HepG2 (cell line): ENCODE results near the gene RNF13. TPM values are rescaled to one million over a fixed set of nuclear protein-coding genes. Genes with fewer than 3 reads are reported as not detected.

Experiments used
- ATAC-seq: fragments of 200-7000 bp; cut with Tn5 transposase; 3 replicates; pipeline ENCODE4 v1.9.1; 2020; ENCODE audit warnings: mild to moderate bottlenecking, moderate library complexity
- BruUV-seq: library from RNA; stranded (reverse); fragments of 400-500 nt; replicated peaks from 2 replicates; lab custom pipeline; 2021; lab: Mats Ljungman, UMichigan
- CTCF ChIA-PET: fragments of 300-600 bp; formaldehyde crosslinking; extraction: SDS; loops from one replicate; lab custom pipeline; 2021; ENCODE audit warnings: low total read pairs, inconsistent platforms, low intra/inter-chr PET ratio; lab: Yijun Ruan, JAX
- POLR2A ChIA-PET: fragments of 350-600 bp; sonication (Branson Sonifier 250); formaldehyde crosslinking; loops from one replicate; lab custom pipeline; 2020; ENCODE audit warnings: antibody characterized with exemption, inconsistent platforms; lab: Yijun Ruan, JAX
- DNase-seq: peaks from one replicate; pipeline ENCODE4 v3.0.0-alpha.2; 2015; ENCODE audit warnings: low spot score
- FAIRE-seq: peaks from 3 replicates; lab custom pipeline; 2011; peaks lifted over from hg19 to GRCh38; lab: Jason Lieb, UNC
- H2AFZ ChIP-seq: one replicate; pipeline ENCODE4 v1.6.1; 2011; ENCODE audit warnings: low read length, inconsistent platforms
- H3K27ac ChIP-seq: fragments of 300-600 bp; 3 replicates; pipeline ENCODE4 v1.8.0; 2011; ENCODE audit warnings: mixed run types, mild to moderate bottlenecking, mixed read lengths, low read length, inconsistent platforms; ENCODE audit not compliant: insufficient read depth; ENCODE audit errors: extremely low read length
- H3K27me3 ChIP-seq, 2 experiments: fragments of 200-600 bp in 1 of 2; 2 replicates in 1 of 2; 3 replicates in 1 of 2; pipeline versions ENCODE4 v1.6.0 to v1.8.0; 2011; ENCODE audit warnings: low read length in 2 of 2, mild to moderate bottlenecking in 2 of 2, moderate library complexity in 2 of 2, inconsistent platforms in 1 of 2; ENCODE audit not compliant: insufficient read depth in 2 of 2, control insufficient read depth in 1 of 2
- H3K36me3 ChIP-seq, 2 experiments: fragments of 200-600 bp in 1 of 2; replicated peaks in 1 of 2; 2 replicates in 1 of 2; 3 replicates in 1 of 2; pipeline versions ENCODE4 v1.5.1 to v1.8.0; 2011; ENCODE audit warnings: low read length in 2 of 2, inconsistent platforms in 1 of 2; ENCODE audit not compliant: insufficient read depth in 2 of 2, control insufficient read depth in 1 of 2
- H3K4me1 ChIP-seq: 2 replicates; pipeline ENCODE4 v1.5.1; 2012; ENCODE audit warnings: low read length, inconsistent platforms; ENCODE audit not compliant: insufficient read depth
- H3K4me2 ChIP-seq: 2 replicates; pipeline ENCODE4 v1.6.0; 2011; ENCODE audit warnings: low read depth, low read length, inconsistent platforms
- H3K4me3 ChIP-seq, 3 experiments: fragments of 200-600 bp in 1 of 3; sonication (generic), shearing (Covaris generic) in 1 of 3; replicated peaks in 1 of 3; 2 replicates each; pipeline ENCODE4 v1.5.1; 2011 to 2016; ENCODE audit warnings: low read length in 3 of 3, inconsistent platforms in 2 of 3, low read depth in 2 of 3, mild to moderate bottlenecking in 2 of 3, control low read depth in 1 of 3, mixed read lengths in 1 of 3; ENCODE audit not compliant: insufficient read depth in 1 of 3
- H3K79me2 ChIP-seq: one replicate; pipeline ENCODE4 v1.6.1; 2011; ENCODE audit warnings: low read length, inconsistent platforms; ENCODE audit not compliant: insufficient read depth
- H3K9ac ChIP-seq: 2 replicates; pipeline ENCODE4 v1.6.0; 2011; ENCODE audit warnings: mild to moderate bottlenecking, low read depth, low read length, inconsistent platforms; ENCODE audit not compliant: insufficient read depth
- H3K9me3 ChIP-seq: 2 replicates; pipeline ENCODE4 v1.5.1; 2012; ENCODE audit warnings: mild to moderate bottlenecking, low read length
- H4K20me1 ChIP-seq: 2 replicates; pipeline ENCODE4 v1.6.0; 2011; ENCODE audit warnings: inconsistent platforms, mild to moderate bottlenecking, low read length, moderate library complexity; ENCODE audit not compliant: insufficient read depth
- HDAC6 ChIP-seq: fragments of 200-600 bp; sonication (generic); IDR thresholded peaks from 2 replicates; pipeline ENCODE4 v1.7.0; 2017; ENCODE audit warnings: mild to moderate bottlenecking, antibody characterized with exemption, low read length, low read depth
- HNRNPK ChIP-seq: fragments of 200-400 bp; formaldehyde crosslinking; IDR thresholded peaks from 2 replicates; pipeline ENCODE4 v1.6.1; 2018; ENCODE audit warnings: low read length, low read depth, moderate library complexity, mild to moderate bottlenecking; ENCODE audit not compliant: poor library complexity, severe bottlenecking
- MAFF ChIP-seq: IDR thresholded peaks from 2 replicates; pipeline ENCODE4 v1.6.1; 2011; ENCODE audit warnings: low read depth, low read length, improper control_type of control experiment
- MAFK ChIP-seq, 2 experiments: IDR thresholded peaks in 1 of 2; conservative IDR thresholded peaks in 1 of 2; 2 replicates each; pipeline ENCODE4 v1.6.1; 2011; ENCODE audit warnings: improper control_type of control experiment in 2 of 2, low read length in 2 of 2
- NFIC ChIP-seq: IDR thresholded peaks from 2 replicates; pipeline ENCODE4 v1.6.1; 2012; ENCODE audit warnings: mild to moderate bottlenecking, low read length, inconsistent platforms
- NFYC ChIP-seq: IDR thresholded peaks from 2 replicates; pipeline ENCODE4 v1.6.1; 2016; ENCODE audit warnings: missing genetic modification reagents, missing compliant biosample characterization
- RFX1 ChIP-seq: fragments of 450-650 bp; IDR thresholded peaks from 2 replicates; pipeline ENCODE4 v1.6.1; 2017
- RFXAP ChIP-seq: sonication (generic); formaldehyde crosslinking; IDR thresholded peaks from 2 replicates; pipeline ENCODE4 v1.4.0; 2020; ENCODE audit warnings: missing genetic modification reagents, borderline replicate concordance
- ZNF207 ChIP-seq: fragments of 450-650 bp; IDR thresholded peaks from 2 replicates; pipeline ENCODE4 v1.6.1; 2016; ENCODE audit warnings: antibody characterized with exemption, borderline replicate concordance
- ZNF24 ChIP-seq: fragments of 450-650 bp; IDR thresholded peaks from 2 replicates; pipeline ENCODE4 v1.6.1; 2017; ENCODE audit warnings: antibody characterized with exemption, mild to moderate bottlenecking
- ZNF567 ChIP-seq: sonication (generic); formaldehyde crosslinking; IDR thresholded peaks from 2 replicates; pipeline ENCODE4 v1.8.1; 2023; ENCODE audit warnings: mild to moderate bottlenecking, missing genetic modification reagents, borderline replicate concordance
- WGBS: methylation state at CpG from one replicate; pipeline ENCODE4 v1.1.6; 2017; ENCODE audit warnings: low lambda C conversion rate; 5-methylcytosine and 5-hydroxymethylcytosine counted together
- in situ Hi-C: cut with HindIII; loops from 2 replicates; pipeline ENCODE4 v1.10.0; 2017; ENCODE audit warnings: low pct_unique_long_range_greater_than_20kb; ENCODE audit not compliant: extremely low pct_ligation_motif_present
- intact Hi-C: fragments of 100-400 bp; cut with micrococcal nuclease; formaldehyde crosslinking; loops from one replicate; pipeline ENCODE4 v1.10.0; 2022; ENCODE audit not compliant: unreplicated experiment
- polyA plus RNA-seq, 8 experiments: library from polyadenylated mRNA; depleted of rRNA in 3 of 8; stranded (reverse) in 7 of 8; unstranded in 1 of 8; fragments of >200 nt; fragmentation: Illumina TruSeq in 4 of 8; extraction: Trizol in 4 of 8; gene quantifications; 2 replicates each; pipeline versions ENCODE4 v1.2.1 to v1.2.3, GENCODE V29; 2011 to 2016; ENCODE audit warnings: low read depth in 4 of 8, missing spikeins in 1 of 8, mixed read lengths in 1 of 8; ENCODE audit not compliant: insufficient read depth in 1 of 8
- total RNA-seq, 5 experiments: library from RNA; depleted of rRNA; stranded (reverse); fragments of >200 nt; fragmentation: Illumina TruSeq; extraction: Trizol; gene quantifications; 2 replicates each; pipeline ENCODE4 v1.2.3, GENCODE V29; 2016; ENCODE audit warnings: low read depth in 1 of 5

The RNF13 gene
- total and polyA plus RNA-seq, 2 of the 13 experiments (the other 11 are each of a cell fraction or from before 2014, with no cell fraction given), result 39.8 to 46.0 TPM

GRCh38 chr3:149872589-149872988 is 59.6 kb downstream of the RNF13 start:
- H3K4me3 ChIP-seq, result no peak overlapping the region
- no peaks in the 10 kb centered on the region; the same call in 1 of the 2 replicates for H3K9me3 ChIP-seq
- TF ChIP-seq MAFF (peak; percentile 81), MAFK (conservative IDR thresholded peaks at IDR 0.05 in 1 of 2, IDR thresholded peaks at IDR 0.05 in 1 of 2; ENCODE audit: low read length in 2 of 2) (peak; percentile 71 to 80), ZNF207 (no peak), RFXAP (no peak), HNRNPK (no peak), NFIC (no peak), RFX1 (no peak)
- H3K4me1 ChIP-seq, result no peaks in the 10 kb centered on the region
- WGBS, result 98% methylated on average over 2 of the region's 2 CpGs
- ATAC-seq (no peak), DNase-seq (no peak), FAIRE-seq (no peak)
- peaks cover 3% of the 10 kb centered on the region for H3K79me2 ChIP-seq
- no peak overlapping the region for H3K4me2 ChIP-seq
- intact Hi-C loops (no loop called here), in situ Hi-C loops (no loop called here)
- ChIA-PET CTCF (no interaction called here), POLR2A (no interaction called here)
- no TSS peak for BruUV-seq
- H3K36me3 ChIP-seq, result peaks cover 3 to 13% of the 10 kb centered on the region in 2 experiments
- no peaks in the 10 kb centered on the region for H3K27me3 ChIP-seq
- no peak overlapping the region for H3K27ac ChIP-seq
- H2AFZ ChIP-seq, result no peak overlapping the region
- no peaks in the 10 kb centered on the region for H4K20me1 ChIP-seq
- no peak overlapping the region for H3K9ac ChIP-seq

- WGBS, result 67% methylated on average over 1 of the region's 1 CpG
- in situ Hi-C loops, result no loop called here
- H3K9ac ChIP-seq, result no peak overlapping the region
- H3K27ac ChIP-seq, result no peak overlapping the region
- H3K27me3 ChIP-seq, result no peaks in the 10 kb centered on the region
- ChIA-PET CTCF (no interaction called here), POLR2A (no interaction called here)
- intact Hi-C loops, result no loop called here
- H3K36me3 ChIP-seq, result peaks cover 3 to 9% of the 10 kb centered on the region in 2 experiments
- H3K79me2 ChIP-seq, result no peaks in the 10 kb centered on the region
- no peaks in the 10 kb centered on the region for H3K4me1 ChIP-seq
- DNase-seq (no peak), ATAC-seq (no peak), FAIRE-seq (no peak)
- H3K4me3 ChIP-seq, result no peak overlapping the region
- H3K9me3 ChIP-seq, result no peaks in the 10 kb centered on the region
- TF ChIP-seq ZNF567 (no peak), NFYC (CRISPR knock-in tag) (no peak), ZNF24 (peak; percentile 56; the same call in 1 of the 2 replicates), HDAC6 (no peak)
- H3K4me2 ChIP-seq, result no peak overlapping the region
- BruUV-seq, result no TSS peak
- no peak overlapping the region for H2AFZ ChIP-seq
- H4K20me1 ChIP-seq, result no peaks in the 10 kb centered on the region
Measured at GRCh38 chr3:149877668-149878067, 64.7 kb downstream of the RNF13 start.
